DMS 273 (cell line): ENCODE measurements around the gene FGR.
"Not testable (repeated sequence)": the region's sequence is repeated elsewhere in the genome, so short reads cannot be mapped to it uniquely, and the experiment has no call there.

ENCODE experiments used
- DNase-seq: peaks from one replicate; lab custom pipeline; 2025; ENCODE audit not compliant: unreplicated experiment; lab: John Stamatoyannopoulos, UW

Gene FGR

GRCh38 chr1:27660300-27660835, 25.4 kb upstream of the FGR start:
- no peak for DNase-seq

GRCh38 chr1:27659497-27660299, 24.7 kb upstream of the FGR start:
- peak; percentile 93 for DNase-seq

GRCh38 chr1:27658951-27659496, 24.0 kb upstream of the FGR start:
- peak; percentile 72 for DNase-seq

GRCh38 chr1:27656157-27656893, 21.3 kb upstream of the FGR start:
- peak; percentile 68 for DNase-seq

- no peak for DNase-seq
These were observed 20.4 kb upstream of the FGR start for GRCh38 chr1:27655151-27655937.

DNA sequence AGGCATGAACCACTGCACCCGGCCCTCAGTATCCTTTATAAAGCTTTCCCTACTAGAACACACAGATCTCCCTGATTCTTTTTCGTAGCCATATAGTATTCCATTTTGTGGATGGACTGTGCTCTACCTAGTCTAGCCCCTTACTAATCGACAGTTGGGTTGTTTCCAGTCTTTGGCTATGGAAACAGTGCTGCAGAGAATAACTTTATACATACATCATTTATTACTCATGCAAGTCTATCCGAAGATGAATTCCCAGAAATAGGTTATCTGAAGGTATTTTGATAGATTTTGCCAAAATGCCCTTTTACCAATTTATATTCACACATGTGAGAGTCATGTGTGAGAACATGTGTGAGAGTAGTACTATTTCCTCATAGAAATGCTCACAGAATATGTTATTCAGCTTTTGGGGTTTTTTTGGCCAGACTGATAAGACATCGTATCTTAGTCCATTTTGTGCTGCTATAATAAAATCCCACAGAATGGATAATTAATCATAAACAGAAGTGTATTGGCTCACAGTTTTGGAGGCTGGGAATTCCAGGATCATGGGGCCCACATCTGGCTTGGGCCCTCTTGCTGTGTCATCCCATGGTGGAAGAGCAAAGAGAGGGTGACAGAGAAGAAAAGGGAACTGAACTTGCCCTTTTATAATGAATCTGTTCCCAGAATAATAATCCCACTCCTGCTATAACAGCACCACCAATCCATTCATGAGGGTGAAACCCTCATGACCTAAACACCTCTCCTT, 17.3 kb upstream of the FGR start:
- DNase-seq, result no peak

DNA sequence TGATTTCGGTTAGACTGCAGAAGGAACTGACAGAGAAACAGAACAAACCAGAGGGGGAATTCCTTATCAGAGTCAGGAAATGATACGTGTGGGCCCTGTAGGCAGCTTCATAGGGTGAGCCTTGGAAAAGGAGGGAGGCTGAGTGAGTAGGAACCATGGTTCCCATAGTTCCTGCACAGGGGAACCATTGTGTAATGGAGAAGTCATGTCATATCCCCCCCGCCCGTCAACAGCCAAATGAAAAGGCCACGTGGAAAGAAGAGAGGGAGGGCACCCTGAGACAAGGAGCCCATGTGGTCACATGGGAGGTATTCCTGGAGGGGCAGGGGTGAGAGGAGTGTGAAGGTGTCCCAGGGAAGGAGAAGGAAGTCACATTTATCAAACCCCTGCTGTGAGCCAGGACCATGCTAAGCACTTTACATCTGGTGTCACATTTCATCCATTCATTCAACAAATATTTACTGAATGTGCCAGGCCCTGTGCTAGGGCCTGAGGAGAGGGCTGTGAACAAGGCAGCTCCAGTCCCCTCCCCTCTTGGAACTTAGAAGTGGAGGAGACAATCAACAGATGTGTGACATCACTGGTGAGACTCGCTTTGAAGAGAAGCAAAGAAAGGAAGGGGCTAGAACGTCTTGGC, 15.7 kb upstream of the FGR start:
- DNase-seq, result no peak

DNA sequence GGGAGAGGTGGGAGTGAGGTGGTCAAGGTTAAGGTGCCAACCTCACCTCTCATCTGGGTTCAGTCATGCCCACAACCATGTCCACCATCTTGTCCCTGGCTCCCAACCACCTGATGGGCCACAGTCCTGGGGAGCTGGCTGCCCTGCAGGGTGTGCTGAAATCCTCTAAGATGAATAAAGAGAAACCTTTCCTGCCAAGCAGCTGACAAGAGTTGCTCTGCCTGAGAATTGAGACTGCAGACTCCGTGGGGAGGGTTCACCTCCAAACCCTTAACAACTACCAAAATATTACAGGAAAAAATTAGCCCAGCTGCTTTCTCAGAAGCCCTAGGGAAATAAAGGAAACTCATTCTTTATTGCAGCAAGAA, 15.2 kb upstream of the FGR start:
- no peak for DNase-seq

GRCh38 chr1:27649306-27649635, 14.3 kb upstream of the FGR start:
- no peak for DNase-seq

- peak; percentile 47 for DNase-seq
These were observed 13.8 kb upstream of the FGR start for GRCh38 chr1:27648602-27649305.

GRCh38 chr1:27647328-27647727, 12.3 kb upstream of the FGR start:
- no peak for DNase-seq

DNA sequence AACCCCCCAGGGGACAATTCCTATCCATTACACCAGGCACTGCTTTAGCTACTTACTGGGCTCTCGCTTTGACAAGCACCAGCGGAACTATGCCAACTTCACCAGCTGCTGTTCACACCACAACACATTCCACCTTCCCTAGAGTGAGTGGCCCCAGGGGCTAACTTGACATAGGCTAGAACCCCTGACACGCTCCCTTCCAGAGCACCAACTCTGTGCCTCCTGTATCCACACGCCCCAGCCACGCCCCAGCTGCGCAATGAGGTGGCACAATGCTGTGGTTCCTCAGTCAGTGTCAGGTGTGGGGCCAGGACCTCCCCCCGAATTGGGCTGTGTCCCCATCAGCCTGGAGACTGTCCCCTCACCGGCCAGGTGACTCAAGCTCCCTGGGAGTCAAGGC, 11.7 kb upstream of the FGR start:
- peak; percentile 51 for DNase-seq

GRCh38 chr1:27645071-27645415, 10.1 kb upstream of the FGR start:
- no peak for DNase-seq

DNA sequence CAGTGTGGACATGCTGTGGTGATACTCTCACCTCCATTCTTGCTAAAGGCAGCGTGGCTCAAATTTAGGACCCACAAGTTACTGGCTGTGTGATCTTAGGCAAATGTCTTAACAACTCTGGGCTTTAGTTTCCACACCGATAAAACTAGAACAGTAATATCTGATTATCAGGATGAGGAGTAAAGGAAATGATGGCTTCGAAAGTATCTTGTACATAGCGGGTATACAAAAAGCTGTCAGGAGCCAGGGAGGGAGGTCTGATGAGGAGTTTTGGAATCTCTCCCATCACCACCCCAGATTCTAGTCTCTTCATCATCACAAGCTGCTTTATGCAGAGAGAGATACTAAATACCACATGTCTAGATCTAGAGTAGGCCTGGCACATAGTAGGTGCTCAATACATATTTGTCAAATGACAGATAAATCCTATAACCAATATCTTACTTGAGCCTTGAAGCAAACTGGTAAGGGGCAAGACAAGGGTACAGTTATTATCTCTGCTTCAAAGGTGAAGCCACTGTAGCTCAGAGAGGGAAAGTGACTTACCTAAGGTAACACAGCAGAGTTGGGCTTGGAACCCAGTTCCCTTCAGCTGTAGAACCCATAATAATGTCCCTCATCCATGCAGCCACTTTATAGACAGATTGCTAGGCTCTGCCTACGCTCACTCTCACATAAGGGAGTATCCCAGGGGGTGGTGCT, 9.5 kb upstream of the FGR start:
- no peak for DNase-seq

DNA sequence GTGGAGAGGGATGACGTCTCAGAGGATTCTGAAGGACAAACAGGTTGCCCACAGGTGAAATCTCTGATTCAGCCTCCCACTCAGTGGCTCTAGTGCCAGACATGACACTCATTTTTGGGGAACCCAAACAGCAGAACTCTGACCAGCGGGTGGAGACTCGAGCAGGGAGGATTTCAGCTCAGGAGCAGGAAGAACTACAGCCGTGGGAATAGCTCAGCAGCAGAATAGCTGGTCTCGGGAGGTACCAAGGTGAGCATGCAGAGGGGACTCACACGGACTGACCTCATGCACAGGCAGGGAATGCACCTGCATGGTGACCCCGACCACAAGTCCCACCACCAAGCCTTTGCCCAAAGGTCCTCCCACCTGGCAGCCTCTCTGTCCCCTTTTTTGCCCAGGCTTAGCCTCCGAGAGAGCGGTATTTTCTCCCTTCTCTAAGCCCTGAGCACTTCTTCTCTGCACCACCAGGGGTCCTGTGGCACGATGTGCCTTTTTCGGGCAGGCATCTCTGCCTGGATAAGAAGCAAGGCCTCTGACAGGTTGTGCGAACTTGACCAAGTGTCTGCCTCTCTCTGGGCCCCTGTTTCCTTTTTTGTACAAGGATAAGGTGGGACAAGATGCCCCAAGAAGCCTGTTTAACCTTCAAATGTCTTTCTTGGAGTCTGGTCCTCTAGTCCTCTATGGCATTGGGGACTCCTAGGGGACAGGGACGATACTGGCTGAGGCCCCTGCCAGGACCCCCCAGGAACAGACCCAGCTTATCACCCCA, 8.8 kb upstream of the FGR start:
- DNase-seq, result peak; percentile 84

- DNase-seq, result not testable (repeated sequence)
These were observed 5.5 kb upstream of the FGR start for GRCh38 chr1:27640514-27640913.

- no peak for DNase-seq
These were observed 3.8 kb upstream of the FGR start for GRCh38 chr1:27638805-27639204.

DNA sequence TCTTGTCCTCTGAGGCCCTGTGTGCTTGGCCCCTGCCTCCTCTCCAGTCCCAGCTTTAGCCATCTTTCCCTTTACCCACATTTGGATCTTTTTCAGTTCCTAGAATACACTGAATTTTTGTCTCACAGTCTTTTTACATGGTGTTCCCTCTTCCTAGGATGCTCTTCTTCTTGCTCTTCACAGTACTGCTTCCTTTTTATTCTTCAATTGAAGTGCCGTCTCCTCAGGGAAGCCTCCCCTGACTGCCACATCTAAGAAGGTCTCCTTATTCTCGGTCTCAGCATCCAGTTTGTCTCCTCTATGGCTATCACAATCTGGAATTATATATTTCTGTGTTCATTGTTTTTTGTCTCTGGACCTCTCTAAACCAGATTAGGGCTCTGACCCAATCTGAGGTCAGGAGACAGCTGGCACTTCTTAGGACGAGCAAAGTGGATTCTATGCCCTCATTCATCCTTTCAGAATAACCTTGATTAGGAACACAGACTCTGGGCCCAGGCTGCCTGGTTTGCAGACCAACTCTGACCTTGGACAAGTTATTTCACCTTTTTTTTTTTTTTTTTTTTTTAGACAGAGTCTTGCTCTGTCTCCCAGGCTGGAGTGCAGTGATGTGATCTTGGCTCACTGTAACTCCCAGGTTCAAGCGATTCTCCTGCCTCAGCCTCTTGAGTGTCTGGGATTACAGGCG, 3.2 kb upstream of the FGR start:
- DNase-seq, result no peak
